ENCODE results near the gene PRSS27. TPM values are rescaled to one million over a fixed set of nuclear protein-coding genes. Genes with fewer than 3 reads are reported as not detected.

The PRSS27 gene
- total RNA-seq: 1 to 10 TPM; 1.1 to 1.4 TPM

DNA sequence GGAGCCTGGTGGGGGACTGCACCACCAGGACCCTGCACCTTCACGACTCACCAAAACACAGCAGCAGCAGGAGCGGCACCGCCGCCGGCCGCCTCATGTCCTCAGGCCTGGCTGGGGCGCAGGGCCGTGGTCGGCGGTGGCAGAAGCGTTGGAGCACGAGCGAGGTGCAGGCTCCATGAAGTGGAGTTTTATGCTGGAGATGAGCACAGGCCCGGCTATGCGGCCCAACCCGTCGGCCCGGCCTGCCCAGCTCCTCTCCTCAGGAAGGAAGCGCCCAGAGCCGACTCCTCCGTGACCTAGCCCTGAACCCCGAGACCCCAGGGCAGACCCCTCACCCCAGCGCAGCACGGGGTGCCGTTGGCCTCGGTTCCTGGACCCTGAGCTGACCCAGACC lies at the start of gene PRSS27:
Gene PRSS27, minus strand, starts transcription at position 161 of the 394 bp plus-strand sequence. Its CDS starts 64 bp downstream, at position 97.
- Mint-ChIP-seq H3K27me3 (peaks cover 4 to 7% of the 10 kb centered on the region in 2 donors), H3K9me3 (no peaks in the 10 kb centered on the region), H3K36me3 (no peaks in the 10 kb centered on the region), H3K4me3 (peak within 1 kb of the TSS; percentile 60), H3K27ac (peak within 1 kb of the TSS; percentile 53 to 70), H3K4me1 (ENCODE audit: low read depth in 2 of 2) (peaks cover 2 to 3% of the 10 kb centered on the region in 2 donors)
- DNase-seq (ENCODE audit: low spot score): no peak
- no peak for ATAC-seq

DNA sequence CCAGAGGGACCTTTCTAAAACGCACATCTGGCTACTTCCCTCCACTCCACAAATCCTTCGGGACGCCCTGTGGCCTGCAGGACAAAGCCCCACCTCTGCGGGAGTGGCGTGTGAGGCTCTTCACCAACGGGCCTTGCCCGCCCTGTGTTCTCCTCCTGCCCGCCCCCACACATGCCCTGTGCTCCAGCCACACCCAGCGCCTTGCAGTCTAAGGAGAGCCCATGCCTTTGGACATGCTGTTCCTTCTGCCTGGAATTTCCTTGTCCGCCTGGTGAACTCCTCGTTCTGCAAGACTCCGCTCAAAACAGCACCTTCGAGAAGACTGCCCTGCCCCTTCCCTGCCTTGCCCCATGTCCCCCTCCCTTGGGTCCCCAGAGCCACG lies 49.6 kb upstream of the PRSS27 start:
- DNase-seq (ENCODE audit: low spot score) (no peak), ATAC-seq (no peak)
- H3K4me3 Mint-ChIP-seq: no peak overlapping the region
- peak overlapping the region; percentile 16 to 44 for H3K27ac Mint-ChIP-seq
- no peaks in the 10 kb centered on the region for H3K27me3 Mint-ChIP-seq
- H3K36me3 Mint-ChIP-seq: peaks cover 20% of the 10 kb centered on the region
- H3K9me3 Mint-ChIP-seq: no peaks in the 10 kb centered on the region
- H3K4me1 Mint-ChIP-seq (ENCODE audit: low read depth in 2 of 2): peaks cover 26 to 45% of the 10 kb centered on the region in 2 donors

DNA sequence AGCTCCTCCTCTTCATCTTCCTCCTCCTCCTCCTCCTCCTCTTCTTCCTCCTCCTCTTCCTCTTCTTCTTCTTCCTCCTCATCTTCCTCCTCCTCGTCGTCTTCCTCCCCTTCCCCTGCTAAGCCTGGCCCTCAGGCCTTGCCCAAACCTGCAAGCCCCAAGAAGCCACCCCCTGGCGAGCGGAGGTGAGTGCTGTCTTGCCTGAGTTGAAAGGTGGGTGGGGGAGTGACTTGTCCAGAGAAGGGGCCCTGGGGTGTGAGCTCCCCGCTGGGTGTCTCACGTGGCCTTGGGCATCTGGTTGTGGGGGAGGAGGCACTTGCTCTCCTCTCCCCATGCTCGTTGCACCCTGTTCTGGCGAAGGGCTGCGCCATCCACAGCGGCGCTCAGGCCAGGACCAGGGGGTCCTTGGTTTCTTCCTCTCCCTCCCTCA lies 49.1 kb upstream of the PRSS27 start:
- ATAC-seq (no peak), DNase-seq (ENCODE audit: low spot score) (no peak)
- H3K4me1 Mint-ChIP-seq (ENCODE audit: low read depth in 2 of 2): peaks cover 26 to 47% of the 10 kb centered on the region in 2 donors
- H3K9me3 Mint-ChIP-seq: no peaks in the 10 kb centered on the region
- peak overlapping the region in 1 of 2 donors; percentile 16 for H3K27ac Mint-ChIP-seq
- H3K4me3 Mint-ChIP-seq: no peak overlapping the region
- H3K36me3 Mint-ChIP-seq: peaks cover 25% of the 10 kb centered on the region
- H3K27me3 Mint-ChIP-seq: no peaks in the 10 kb centered on the region

DNA sequence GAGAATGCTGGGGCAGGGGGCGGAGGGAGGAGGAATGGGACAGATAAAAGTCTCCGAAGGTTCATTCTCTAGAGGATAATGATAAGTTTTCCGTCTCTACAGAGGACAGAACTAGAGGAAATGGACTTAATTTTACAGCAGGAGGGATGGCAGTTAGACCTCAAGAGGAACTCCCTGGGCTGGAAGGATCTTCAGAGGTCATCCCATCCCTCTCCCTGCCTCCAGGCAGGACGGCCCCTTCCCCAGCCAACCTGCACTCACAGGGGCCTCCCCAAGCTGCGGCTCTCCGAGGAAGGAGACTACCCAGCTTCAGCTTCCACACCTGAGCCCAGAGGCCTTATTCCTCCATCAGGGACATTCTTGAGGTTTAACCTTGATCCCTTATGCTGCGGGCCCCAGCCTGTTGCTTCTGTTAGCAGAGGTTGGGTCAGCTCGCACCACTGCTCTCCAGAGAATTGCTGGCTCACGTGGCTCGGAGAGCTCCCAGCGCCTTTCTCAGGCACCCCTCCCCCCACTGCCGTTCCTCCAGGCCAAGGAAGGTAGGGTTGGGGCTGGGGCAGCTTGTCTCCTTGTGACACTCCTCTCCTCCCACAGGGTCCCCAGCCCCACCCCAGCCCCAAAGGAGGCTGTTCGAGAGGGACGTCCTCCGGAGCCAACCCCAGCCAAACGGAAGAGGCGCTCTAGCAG lies 48.5 kb upstream of the PRSS27 start:
- Mint-ChIP-seq H3K4me1 (ENCODE audit: low read depth in 2 of 2) (peaks cover 30 to 52% of the 10 kb centered on the region in 2 donors), H3K36me3 (peaks cover 31% of the 10 kb centered on the region), H3K9me3 (no peaks in the 10 kb centered on the region), H3K27me3 (no peaks in the 10 kb centered on the region), H3K4me3 (no peak overlapping the region), H3K27ac (no peak overlapping the region)
- ATAC-seq (no peak), DNase-seq (ENCODE audit: low spot score) (no peak)

DNA sequence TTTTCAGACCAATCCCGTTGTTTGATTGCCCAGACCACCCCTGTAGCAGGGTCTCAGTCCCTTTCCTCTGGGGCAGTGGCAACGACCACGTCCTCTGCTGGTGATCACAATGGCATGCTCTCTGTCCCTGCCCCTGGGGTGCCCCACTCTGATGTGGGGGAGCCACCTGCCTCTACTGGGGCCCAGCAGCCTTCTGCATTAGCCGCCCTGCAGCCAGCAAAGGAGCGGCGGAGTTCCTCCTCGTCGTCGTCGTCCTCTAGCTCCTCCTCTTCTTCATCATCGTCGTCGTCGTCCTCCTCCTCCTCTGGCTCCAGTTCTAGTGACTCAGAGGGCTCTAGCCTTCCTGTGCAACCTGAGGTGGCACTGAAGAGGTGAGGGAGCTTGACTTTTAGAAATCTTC lies 47.9 kb upstream of the PRSS27 start:
- Mint-ChIP-seq H3K27me3 (no peaks in the 10 kb centered on the region), H3K36me3 (peaks cover 36% of the 10 kb centered on the region), H3K4me3 (no peak overlapping the region), H3K27ac (peak overlapping the region in 1 of 2 donors; percentile 69), H3K9me3 (no peaks in the 10 kb centered on the region), H3K4me1 (ENCODE audit: low read depth in 2 of 2) (peaks cover 34 to 56% of the 10 kb centered on the region in 2 donors)
- no peak for DNase-seq (ENCODE audit: low spot score)
- ATAC-seq: no peak

DNA sequence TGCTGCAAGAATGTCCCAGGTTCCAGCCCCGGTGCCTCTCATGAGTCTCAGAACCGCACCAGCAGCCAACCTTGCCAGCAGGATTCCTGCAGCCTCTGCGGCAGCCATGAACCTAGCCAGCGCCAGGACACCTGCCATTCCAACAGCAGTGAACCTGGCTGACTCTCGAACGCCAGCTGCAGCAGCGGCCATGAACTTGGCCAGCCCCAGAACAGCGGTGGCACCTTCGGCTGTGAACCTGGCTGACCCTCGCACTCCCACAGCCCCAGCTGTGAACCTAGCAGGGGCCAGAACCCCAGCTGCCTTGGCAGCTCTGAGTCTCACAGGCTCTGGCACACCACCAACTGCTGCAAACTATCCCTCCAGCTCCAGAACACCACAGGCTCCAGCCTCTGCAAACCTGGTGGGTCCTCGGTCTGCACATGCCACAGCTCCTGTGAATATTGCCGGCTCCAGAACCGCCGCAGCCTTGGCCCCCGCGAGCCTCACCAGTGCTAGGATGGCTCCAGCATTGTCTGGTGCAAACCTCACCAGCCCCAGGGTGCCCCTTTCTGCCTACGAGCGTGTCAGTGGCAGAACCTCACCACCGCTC lies 47.2 kb upstream of the PRSS27 start:
- ATAC-seq: no peak
- DNase-seq (ENCODE audit: low spot score): no peak
- H3K4me3 Mint-ChIP-seq: no peak overlapping the region
- H3K4me1 Mint-ChIP-seq (ENCODE audit: low read depth in 2 of 2): peaks cover 34 to 57% of the 10 kb centered on the region in 2 donors
- H3K36me3 Mint-ChIP-seq: peaks cover 36% of the 10 kb centered on the region
- H3K27me3 Mint-ChIP-seq: no peaks in the 10 kb centered on the region
- no peaks in the 10 kb centered on the region for H3K9me3 Mint-ChIP-seq
- peak overlapping the region in 1 of 2 donors; percentile 69 for H3K27ac Mint-ChIP-seq

DNA sequence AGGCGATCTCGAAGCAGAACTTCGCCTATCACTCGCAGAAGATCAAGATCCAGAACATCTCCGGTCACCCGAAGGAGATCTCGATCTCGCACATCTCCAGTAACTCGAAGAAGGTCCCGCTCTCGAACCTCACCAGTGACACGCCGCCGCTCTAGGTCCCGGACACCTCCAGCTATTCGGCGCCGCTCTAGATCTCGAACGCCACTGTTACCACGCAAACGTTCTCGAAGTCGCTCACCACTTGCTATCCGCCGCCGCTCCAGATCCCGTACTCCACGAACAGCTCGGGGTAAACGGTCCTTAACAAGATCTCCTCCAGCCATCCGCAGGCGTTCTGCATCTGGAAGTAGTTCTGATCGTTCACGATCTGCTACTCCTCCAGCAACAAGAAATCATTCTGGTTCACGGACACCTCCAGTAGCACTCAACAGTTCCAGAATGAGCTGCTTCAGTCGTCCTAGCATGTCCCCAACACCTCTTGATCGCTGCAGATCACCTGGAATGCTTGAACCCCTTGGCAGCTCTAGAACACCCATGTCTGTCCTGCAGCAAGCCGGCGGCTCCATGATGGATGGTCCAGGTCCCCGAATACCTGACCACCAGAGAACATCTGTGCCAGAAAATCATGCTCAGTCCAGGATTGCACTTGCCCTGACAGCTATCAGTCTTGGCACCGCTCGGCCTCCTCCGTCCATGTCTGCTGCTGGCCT lies 46.6 kb upstream of the PRSS27 start:
- H3K9me3 Mint-ChIP-seq: no peaks in the 10 kb centered on the region
- ATAC-seq (no peak), DNase-seq (ENCODE audit: low spot score) (no peak)
- H3K27ac Mint-ChIP-seq: peak overlapping the region in 1 of 2 donors; percentile 53
- H3K36me3 Mint-ChIP-seq: peaks cover 36% of the 10 kb centered on the region
- H3K4me3 Mint-ChIP-seq: no peak overlapping the region
- no peaks in the 10 kb centered on the region for H3K27me3 Mint-ChIP-seq
- H3K4me1 Mint-ChIP-seq (ENCODE audit: low read depth in 2 of 2): peaks cover 36 to 59% of the 10 kb centered on the region in 2 donors

DNA sequence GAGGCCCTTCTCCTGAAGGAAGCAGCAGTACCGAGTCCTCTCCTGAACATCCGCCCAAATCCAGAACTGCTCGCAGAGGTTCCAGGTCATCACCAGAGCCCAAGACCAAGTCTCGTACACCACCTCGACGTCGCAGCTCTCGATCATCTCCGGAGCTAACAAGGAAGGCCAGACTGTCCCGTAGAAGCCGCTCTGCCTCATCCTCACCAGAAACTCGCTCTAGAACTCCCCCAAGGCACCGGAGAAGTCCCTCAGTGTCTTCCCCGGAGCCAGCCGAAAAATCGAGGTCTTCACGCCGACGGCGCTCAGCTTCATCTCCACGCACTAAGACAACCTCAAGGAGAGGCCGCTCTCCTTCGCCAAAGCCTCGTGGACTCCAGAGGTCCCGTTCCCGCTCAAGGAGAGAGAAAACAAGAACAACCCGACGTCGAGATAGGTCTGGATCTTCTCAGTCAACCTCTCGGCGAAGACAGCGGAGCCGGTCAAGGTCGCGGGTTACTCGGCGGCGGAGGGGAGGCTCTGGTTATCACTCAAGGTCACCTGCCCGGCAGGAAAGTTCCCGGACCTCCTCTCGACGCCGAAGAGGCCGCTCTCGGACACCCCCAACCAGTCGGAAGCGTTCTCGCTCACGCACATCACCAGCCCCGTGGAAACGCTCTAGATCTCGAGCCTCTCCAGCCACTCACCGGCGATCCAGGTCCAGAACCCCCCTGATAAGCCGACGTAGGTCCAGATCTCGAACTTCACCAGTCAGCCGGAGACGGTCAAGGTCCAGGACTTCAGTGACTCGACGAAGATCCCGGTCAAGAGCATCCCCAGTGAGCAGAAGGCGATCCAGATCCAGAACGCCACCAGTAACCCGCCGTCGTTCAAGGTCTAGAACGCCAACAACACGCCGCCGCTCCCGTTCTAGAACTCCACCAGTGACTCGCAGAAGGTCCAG lies 45.7 kb upstream of the PRSS27 start:
- Mint-ChIP-seq H3K4me3 (no peak overlapping the region), H3K27ac (peak overlapping the region in 1 of 2 donors; percentile 53), H3K4me1 (ENCODE audit: low read depth in 2 of 2) (peaks cover 44 to 62% of the 10 kb centered on the region in 2 donors), H3K9me3 (no peaks in the 10 kb centered on the region), H3K36me3 (peaks cover 44% of the 10 kb centered on the region), H3K27me3 (no peaks in the 10 kb centered on the region)
- DNase-seq (ENCODE audit: low spot score): no peak
- ATAC-seq: no peak

DNA sequence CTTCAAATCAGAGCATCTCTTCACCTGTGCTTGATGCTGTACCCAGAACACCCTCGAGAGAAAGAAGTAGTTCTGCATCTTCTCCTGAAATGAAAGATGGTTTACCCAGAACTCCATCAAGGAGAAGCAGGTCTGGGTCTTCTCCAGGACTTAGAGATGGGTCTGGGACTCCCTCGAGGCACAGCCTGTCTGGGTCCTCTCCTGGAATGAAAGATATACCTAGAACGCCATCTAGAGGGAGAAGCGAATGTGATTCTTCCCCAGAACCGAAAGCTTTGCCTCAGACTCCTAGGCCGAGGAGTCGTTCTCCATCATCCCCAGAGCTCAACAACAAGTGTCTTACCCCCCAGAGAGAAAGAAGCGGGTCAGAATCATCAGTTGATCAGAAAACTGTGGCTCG lies 44.7 kb upstream of the PRSS27 start:
- no peak for ATAC-seq
- H3K27me3 Mint-ChIP-seq: no peaks in the 10 kb centered on the region
- peaks cover 44 to 62% of the 10 kb centered on the region in 2 donors for H3K4me1 Mint-ChIP-seq (ENCODE audit: low read depth in 2 of 2)
- H3K36me3 Mint-ChIP-seq: peaks cover 54% of the 10 kb centered on the region
- no peak overlapping the region for H3K4me3 Mint-ChIP-seq
- DNase-seq (ENCODE audit: low spot score): no peak
- no peaks in the 10 kb centered on the region for H3K9me3 Mint-ChIP-seq
- no peak overlapping the region for H3K27ac Mint-ChIP-seq

DNA sequence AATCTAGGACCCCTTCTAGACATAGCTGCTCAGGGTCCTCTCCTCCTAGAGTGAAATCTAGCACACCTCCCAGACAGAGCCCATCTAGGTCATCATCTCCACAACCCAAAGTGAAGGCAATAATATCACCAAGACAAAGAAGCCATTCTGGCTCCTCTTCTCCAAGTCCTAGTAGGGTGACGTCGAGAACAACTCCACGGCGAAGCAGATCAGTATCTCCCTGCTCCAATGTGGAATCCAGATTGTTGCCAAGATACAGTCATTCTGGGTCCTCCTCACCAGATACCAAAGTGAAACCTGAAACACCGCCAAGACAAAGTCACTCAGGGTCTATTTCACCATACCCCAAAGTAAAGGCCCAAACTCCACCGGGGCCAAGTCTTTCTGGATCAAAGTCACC lies 43.1 kb upstream of the PRSS27 start:
- Mint-ChIP-seq H3K27me3 (no peaks in the 10 kb centered on the region), H3K36me3 (peaks cover 68% of the 10 kb centered on the region), H3K9me3 (no peaks in the 10 kb centered on the region), H3K4me1 (ENCODE audit: low read depth in 2 of 2) (peaks cover 52 to 61% of the 10 kb centered on the region in 2 donors), H3K27ac (peak overlapping the region in 1 of 2 donors; percentile 11), H3K4me3 (no peak overlapping the region)
- DNase-seq (ENCODE audit: low spot score): no peak
- ATAC-seq: no peak

DNA sequence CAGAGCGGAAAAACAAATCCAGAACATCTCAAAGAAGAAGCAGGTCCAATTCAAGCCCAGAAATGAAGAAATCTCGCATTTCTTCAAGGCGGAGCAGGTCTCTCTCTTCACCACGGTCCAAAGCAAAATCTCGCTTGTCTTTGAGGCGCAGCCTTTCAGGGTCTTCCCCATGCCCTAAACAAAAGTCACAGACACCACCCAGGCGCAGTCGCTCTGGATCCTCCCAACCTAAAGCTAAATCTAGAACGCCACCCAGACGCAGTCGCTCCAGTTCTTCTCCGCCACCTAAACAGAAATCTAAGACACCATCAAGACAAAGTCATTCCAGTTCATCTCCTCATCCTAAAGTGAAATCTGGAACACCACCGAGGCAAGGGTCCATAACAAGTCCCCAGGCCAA lies 42.7 kb upstream of the PRSS27 start:
- no peak for DNase-seq (ENCODE audit: low spot score)
- Mint-ChIP-seq H3K4me3 (no peak overlapping the region), H3K9me3 (no peaks in the 10 kb centered on the region), H3K27me3 (no peaks in the 10 kb centered on the region), H3K27ac (peak overlapping the region in 1 of 2 donors; percentile 11), H3K36me3 (peaks cover 69% of the 10 kb centered on the region), H3K4me1 (ENCODE audit: low read depth in 2 of 2) (peaks cover 51 to 59% of the 10 kb centered on the region in 2 donors)
- no peak for ATAC-seq

DNA sequence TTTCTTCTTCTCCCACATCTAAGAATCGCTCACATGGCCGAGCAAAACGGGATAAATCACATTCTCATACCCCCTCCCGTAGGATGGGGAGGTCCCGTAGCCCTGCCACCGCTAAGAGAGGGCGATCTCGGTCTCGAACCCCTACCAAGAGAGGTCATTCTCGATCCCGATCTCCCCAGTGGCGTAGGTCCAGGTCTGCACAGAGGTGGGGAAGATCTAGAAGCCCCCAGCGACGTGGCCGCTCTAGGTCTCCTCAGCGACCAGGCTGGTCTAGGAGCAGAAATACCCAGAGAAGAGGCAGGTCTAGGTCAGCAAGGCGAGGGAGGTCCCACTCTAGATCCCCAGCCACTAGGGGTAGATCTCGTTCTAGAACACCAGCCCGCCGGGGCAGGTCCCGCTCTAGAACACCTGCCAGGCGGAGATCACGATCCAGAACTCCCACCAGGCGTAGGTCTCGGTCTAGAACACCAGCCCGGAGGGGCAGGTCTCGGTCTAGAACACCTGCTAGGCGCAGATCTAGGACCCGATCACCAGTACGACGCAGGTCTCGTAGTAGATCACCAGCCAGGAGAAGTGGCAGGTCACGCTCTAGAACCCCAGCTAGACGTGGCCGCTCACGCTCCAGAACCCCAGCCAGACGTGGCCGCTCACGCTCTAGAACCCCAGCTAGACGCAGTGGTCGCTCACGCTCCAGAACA lies 42.0 kb upstream of the PRSS27 start:
- no peak overlapping the region for H3K4me3 Mint-ChIP-seq
- H3K9me3 Mint-ChIP-seq: no peaks in the 10 kb centered on the region
- H3K27me3 Mint-ChIP-seq: no peaks in the 10 kb centered on the region
- H3K27ac Mint-ChIP-seq: no peak overlapping the region
- peaks cover 57 to 62% of the 10 kb centered on the region in 2 donors for H3K4me1 Mint-ChIP-seq (ENCODE audit: low read depth in 2 of 2)
- DNase-seq (ENCODE audit: low spot score) (no peak), ATAC-seq (no peak)
- H3K36me3 Mint-ChIP-seq: peaks cover 74% of the 10 kb centered on the region

DNA sequence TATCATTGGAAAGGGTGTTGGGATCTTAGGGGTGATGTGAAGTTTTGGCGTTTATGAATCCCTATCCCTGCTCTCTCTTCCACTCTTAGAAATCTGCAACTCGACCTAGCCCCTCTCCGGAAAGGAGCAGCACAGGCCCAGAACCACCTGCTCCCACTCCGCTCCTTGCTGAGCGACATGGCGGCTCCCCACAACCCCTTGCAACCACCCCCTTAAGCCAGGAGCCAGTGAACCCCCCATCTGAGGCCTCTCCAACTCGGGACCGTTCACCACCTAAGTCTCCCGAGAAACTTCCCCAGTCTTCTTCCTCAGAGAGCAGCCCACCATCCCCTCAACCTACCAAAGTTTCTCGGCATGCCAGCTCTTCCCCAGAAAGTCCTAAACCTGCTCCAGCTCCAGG lies 41.4 kb upstream of the PRSS27 start:
- DNase-seq (ENCODE audit: low spot score): no peak
- Mint-ChIP-seq H3K27ac (no peak overlapping the region), H3K4me3 (no peak overlapping the region), H3K27me3 (no peaks in the 10 kb centered on the region), H3K4me1 (ENCODE audit: low read depth in 2 of 2) (peaks cover 59 to 65% of the 10 kb centered on the region in 2 donors), H3K36me3 (peaks cover 76% of the 10 kb centered on the region), H3K9me3 (no peaks in the 10 kb centered on the region)
- no peak for ATAC-seq

Measured in natural killer cell treated with Interleukin-12 subunit alpha and Interleukin-12 subunit beta and Interleukin-15 and Interleukin-18, amount 100 ng/mL, for 72 hours (primary cell).